ENCODE results near the gene USP17L27.
"Not testable (repeated sequence)": the region's sequence is repeated elsewhere in the genome, so short reads cannot be mapped to it uniquely, and the experiment has no call there.

USP17L27 gene, protein sequence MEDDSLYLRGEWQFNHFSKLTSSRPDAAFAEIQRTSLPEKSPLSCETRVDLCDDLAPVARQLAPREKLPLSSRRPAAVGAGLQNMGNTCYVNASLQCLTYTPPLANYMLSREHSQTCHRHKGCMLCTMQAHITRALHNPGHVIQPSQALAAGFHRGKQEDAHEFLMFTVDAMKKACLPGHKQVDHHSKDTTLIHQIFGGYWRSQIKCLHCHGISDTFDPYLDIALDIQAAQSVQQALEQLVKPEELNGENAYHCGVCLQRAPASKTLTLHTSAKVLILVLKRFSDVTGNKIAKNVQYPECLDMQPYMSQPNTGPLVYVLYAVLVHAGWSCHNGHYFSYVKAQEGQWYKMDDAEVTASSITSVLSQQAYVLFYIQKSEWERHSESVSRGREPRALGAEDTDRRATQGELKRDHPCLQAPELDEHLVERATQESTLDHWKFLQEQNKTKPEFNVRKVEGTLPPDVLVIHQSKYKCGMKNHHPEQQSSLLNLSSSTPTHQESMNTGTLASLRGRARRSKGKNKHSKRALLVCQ

DNA sequence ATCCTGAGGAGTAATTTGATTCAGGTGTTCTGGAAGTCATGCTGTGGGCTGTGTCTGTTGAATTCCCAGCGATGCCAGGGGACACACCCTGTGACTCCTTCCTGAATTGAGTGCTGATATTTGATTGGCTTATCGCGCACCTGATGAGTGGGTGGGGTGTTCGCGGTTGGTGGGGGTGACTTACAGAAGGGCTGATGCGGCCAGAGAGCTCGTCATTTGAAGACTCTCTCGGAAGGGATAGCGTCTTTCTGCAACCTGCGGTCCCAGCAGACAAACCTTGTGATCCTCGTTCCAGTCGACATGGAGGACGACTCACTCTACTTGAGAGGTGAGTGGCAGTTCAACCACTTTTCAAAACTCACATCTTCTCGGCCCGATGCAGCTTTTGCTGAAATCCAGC lies at the start of gene USP17L27:
Gene USP17L27 (plus strand): TSS at position 301 of the 400 bp plus-strand sequence. CDS start 0 bp downstream, at position 301.
- H3K27ac ChIP-seq: not testable (repeated sequence)

DNA sequence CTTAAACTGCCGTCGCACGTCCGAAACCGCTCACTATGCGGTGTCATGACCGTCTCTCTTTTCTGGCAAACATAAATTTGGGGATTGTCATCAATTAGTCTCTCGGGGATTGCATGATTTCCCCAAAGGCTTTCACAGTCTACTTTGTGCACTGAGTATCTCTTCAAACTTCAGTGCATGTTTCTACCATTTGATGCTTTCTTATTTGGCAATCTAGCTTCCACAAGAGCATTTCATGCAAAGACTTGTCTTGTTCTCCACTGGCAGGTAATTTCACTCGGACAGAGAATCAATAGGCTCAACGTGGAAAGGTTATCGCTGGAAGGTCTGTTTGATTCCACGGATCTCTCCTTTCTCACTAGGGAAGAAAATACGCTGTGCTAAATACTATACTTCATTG lies 19.8 kb upstream of the USP17L27 start:
- H3K27ac ChIP-seq: not testable (repeated sequence)

GRCh38 chr4:9324865-9325264 lies 19.1 kb upstream of the USP17L27 start, which contains the start of gene USP17L24:
TSS of gene USP17L24 (plus strand) at chr4:9325165. CDS start at chr4:9325165, 0 bp downstream.
- not testable (repeated sequence) for H3K27ac ChIP-seq

GRCh38 chr4:9329611-9330010 lies 14.3 kb upstream of the USP17L27 start, which contains the start of gene USP17L25:
TSS of gene USP17L25 (plus strand) at chr4:9329911. CDS start at chr4:9329911, 0 bp downstream.
- not testable (repeated sequence) for H3K27ac ChIP-seq

- H3K27ac ChIP-seq: not testable (repeated sequence)
Observed at GRCh38 chr4:9334358-9334757, 9.6 kb upstream of the USP17L27 start, which contains the start of gene USP17L26. TSS of gene USP17L26 (plus strand) at chr4:9334658. CDS start at chr4:9334658, 0 bp downstream.

GRCh38 chr4:9339103-9339502 lies 4.8 kb upstream of the USP17L27 start, which contains the start of gene USP17L5:
TSS of gene USP17L5 (plus strand) at chr4:9339403. CDS start at chr4:9339403, 0 bp downstream.
- H3K27ac ChIP-seq: not testable (repeated sequence)

DNA sequence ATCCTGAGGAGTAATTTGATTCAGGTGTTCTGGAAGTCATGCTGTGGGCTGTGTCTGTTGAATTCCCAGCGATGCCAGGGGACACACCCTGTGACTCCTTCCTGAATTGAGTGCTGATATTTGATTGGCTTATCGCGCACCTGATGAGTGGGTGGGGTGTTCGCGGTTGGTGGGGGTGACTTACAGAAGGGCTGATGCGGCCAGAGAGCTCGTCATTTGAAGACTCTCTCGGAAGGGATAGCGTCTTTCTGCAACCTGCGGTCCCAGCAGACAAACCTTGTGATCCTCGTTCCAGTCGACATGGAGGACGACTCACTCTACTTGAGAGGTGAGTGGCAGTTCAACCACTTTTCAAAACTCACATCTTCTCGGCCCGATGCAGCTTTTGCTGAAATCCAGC lies 4.6 kb downstream of the USP17L27 start, which contains the start of gene USP17L28:
Gene USP17L28 (plus strand): TSS at position 301 of the 400 bp plus-strand sequence. CDS start 0 bp downstream, at position 301.
- H3K27ac ChIP-seq: not testable (repeated sequence)

DNA sequence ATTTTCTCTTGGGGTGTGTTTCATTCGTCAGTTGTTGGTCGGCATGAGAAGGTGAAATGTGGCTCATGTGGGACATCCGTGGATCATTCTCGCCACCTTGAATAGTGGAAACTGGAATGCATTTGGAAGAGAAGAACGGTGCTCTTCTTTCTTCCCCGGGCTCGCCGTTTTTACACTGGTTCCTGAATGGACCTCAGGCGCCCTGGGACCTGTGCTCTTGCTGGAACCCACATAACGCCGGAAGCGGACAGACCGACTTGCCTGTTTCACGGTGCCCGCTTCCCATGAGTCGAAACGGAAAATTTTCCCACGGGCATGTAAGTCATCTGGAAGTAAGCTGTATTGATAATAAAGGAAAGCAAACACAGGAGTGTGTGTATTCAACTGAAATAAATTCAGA lies 6.9 kb downstream of the USP17L27 start:
- not testable (repeated sequence) for H3K27ac ChIP-seq

DNA sequence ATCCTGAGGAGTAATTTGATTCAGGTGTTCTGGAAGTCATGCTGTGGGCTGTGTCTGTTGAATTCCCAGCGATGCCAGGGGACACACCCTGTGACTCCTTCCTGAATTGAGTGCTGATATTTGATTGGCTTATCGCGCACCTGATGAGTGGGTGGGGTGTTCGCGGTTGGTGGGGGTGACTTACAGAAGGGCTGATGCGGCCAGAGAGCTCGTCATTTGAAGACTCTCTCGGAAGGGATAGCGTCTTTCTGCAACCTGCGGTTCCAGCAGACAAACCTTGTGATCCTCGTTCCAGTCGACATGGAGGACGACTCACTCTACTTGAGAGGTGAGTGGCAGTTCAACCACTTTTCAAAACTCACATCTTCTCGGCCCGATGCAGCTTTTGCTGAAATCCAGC lies 9.4 kb downstream of the USP17L27 start, which contains the start of gene USP17L29:
Gene USP17L29 (plus strand): TSS at position 301 of the 400 bp plus-strand sequence. CDS start 0 bp downstream, at position 301.
- H3K27ac ChIP-seq: not testable (repeated sequence)

DNA sequence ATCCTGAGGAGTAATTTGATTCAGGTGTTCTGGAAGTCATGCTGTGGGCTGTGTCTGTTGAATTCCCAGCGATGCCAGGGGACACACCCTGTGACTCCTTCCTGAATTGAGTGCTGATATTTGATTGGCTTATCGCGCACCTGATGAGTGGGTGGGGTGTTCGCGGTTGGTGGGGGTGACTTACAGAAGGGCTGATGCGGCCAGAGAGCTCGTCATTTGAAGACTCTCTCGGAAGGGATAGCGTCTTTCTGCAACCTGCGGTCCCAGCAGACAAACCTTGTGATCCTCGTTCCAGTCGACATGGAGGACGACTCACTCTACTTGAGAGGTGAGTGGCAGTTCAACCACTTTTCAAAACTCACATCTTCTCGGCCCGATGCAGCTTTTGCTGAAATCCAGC lies 18.9 kb downstream of the USP17L27 start, which contains the start of gene USP17L30:
Gene USP17L30 (plus strand): TSS at position 301 of the 400 bp plus-strand sequence. CDS start 0 bp downstream, at position 301.
- not testable (repeated sequence) for H3K27ac ChIP-seq

DNA sequence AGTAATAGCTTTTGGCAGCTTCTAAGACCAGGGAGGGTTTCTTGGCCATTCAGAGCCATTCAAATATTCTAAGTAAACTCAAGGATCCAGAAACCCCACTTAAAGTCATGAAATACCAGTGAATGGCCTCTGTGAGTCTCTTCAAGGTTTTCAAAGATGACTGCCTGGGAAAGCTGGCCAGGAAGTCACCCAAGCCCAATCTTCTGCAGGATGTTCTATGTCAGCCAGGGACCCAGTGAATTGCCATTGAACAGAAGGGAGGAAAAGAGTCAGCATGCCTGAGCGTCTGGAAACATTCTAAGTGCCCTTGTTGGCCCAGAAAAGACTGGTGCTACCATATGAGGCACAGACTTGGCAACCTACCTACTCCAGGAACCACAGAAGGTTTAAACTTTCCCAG lies 35.9 kb downstream of the USP17L27 start:
- not testable (repeated sequence) for H3K27ac ChIP-seq

DNA sequence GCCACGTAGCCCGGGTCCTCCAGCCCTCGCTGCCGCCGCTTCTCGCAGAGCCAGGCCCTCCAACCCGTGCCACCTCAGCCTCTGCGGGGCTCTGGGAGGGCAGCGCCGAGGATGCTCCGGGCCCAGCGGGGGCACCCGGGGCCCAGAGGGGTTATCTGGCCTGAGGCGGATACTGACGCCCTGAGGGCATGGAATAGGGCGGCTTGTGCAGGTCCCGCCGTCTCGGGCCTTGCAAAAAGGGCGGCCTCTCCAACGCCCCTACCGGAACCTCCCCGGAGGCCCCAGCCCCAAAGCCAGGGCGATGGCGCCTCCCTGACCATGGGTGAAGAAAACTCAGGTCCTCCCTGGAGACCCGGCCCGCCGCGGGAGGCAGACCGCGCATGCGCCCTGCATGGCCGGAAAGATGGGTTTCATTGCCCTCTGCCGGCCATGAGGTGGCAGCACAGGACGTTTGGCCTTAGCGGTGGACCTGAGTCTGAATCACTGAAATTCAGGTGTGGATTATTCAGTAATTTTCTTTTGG lies 37.1 kb downstream of the USP17L27 start:
- H3K27ac ChIP-seq: not testable (repeated sequence)
- TF ChIP-seq CTCF (IDR thresholded peaks at IDR 0.05): peak; percentile 77

- TF ChIP-seq ZFX (IDR thresholded peaks at IDR 0.05; ENCODE audit: borderline replicate concordance): no peak
- TF ChIP-seq CTCF (IDR thresholded peaks at IDR 0.05): no peak
- H3K27ac ChIP-seq: no peak overlapping the region
Observed at GRCh38 chr4:9384126-9384525, 40.2 kb downstream of the USP17L27 start.

DNA sequence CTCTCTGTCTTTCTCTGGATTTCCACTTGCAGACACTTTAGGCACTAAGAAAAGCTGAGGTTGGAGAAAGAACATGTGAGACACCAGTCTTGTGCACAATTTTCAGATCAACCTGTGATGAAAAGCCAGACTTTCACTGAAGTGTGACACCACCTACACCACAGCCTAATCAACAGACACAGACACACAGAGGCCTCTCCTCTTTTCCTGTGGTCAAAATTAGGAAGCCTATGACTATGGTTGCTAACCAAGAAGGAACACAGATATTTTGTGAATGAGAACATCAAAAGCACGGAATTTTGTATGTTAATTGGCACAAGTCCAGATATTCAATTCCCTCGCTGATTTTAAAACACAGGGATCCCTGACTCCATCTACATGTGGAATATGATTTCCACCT lies 45.1 kb downstream of the USP17L27 start:
- H3K27ac ChIP-seq: not testable (repeated sequence)
